GM12891 (cell line): ENCODE results near the gene KCNE1.

Experiments
- POLR2A ChIP-seq: IDR thresholded peaks from 2 replicates; pipeline ENCODE4 v1.6.1; 2011; ENCODE audit warnings: low read depth, low read length, control low read depth
- POLR2AphosphoS5 ChIP-seq: IDR thresholded peaks from 2 replicates; pipeline ENCODE4 v1.6.1; 2011; ENCODE audit warnings: low read depth, low read length, control low read depth
- TAF1 ChIP-seq: IDR thresholded peaks from 2 replicates; pipeline ENCODE4 v1.6.1; 2011; ENCODE audit warnings: low read depth, low read length, control low read depth

- TF ChIP-seq POLR2AphosphoS5, result no peak
- TF ChIP-seq TAF1, result no peak
- no peak for TF ChIP-seq POLR2A
Measured at GRCh38 chr21:34530261-34530660, 18.3 kb upstream of the KCNE1 start.
